NCI-H2107 treated with DMSO at 0.1 percent for 48 hours (cell line): ENCODE results near the gene TPM1.
"Not testable (repeated sequence)": the region's sequence is repeated elsewhere in the genome, so short reads cannot be mapped to it uniquely, and the experiment has no call there.

Experiments used
- DNase-seq: peaks from one replicate; lab custom pipeline; 2025; ENCODE audit not compliant: unreplicated experiment; lab: John Stamatoyannopoulos, UW

TPM1 gene

DNA sequence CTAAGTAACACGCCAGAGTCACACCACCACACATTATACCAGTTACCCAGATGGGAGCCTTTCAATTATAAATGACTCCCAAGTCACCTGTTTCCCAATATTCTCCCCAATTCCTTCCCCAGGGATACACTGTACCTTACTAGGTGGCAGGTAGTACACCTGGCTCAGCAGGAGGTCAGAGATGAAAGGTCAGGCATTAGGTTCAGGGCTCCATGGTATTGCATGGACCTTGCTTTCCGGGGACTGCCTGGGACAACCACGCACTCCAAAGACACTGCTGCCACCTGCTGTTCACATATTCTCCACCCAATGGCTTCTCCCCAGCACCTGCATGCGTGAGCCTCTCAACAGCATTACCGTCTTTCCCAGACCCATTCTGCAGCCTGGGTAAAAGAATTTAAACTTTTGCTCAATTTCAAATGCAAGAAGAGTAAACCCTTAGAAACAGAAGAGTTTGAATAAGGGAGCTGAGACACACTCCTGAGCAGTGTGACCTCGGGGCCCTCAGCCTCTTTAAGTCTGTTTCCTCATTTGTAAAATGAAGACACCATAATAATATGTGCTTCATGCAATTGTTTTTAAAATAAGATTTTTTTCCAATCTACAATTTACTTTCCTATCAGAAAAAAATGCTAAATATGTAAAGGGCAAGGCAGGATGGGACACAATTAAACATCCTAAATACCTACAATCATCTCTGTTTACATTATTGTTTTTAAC is 51.1 kb downstream of the TPM1 start:
- peak; percentile 50 for DNase-seq

DNA sequence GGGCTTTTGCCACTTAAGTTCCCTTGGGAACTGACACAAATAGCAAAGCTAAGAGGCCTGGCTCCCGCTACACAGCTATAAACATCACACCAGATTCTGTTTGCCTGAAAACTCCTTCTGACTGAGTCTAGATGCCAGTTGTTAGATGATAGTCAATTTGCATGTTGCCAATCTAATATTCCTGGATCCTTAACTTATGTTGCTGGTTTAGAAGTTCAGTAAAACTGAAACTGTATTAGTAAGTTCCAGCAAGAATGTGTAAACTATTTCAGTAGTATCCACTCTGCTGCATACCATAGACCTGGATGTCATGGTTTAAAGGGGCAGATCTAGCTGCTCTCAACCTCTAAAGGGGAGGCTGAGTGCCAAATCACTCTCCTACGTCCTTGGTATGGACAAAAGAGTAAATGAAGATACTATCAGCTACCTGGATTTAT is 52.0 kb downstream of the TPM1 start:
- peak; percentile 6 for DNase-seq

DNA sequence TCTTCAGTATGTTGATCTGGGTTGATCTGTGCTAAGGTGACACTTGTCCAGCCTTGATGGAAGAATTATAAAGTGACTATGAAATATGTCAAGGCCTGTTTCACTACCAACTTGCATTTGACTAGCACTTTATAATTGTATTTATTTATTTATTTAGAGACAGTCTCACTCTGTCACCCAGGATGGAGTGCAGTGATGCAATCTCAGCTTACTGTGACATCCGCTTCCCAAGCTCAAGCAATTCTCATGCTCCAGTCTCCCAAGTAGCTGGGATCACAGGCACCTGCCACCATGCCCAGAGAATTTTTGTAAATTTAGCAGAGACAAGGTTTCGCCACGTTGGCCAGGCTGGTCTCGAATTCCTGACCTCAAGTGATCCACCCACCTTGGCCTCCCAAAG is 53.6 kb downstream of the TPM1 start:
- DNase-seq: no peak

DNA sequence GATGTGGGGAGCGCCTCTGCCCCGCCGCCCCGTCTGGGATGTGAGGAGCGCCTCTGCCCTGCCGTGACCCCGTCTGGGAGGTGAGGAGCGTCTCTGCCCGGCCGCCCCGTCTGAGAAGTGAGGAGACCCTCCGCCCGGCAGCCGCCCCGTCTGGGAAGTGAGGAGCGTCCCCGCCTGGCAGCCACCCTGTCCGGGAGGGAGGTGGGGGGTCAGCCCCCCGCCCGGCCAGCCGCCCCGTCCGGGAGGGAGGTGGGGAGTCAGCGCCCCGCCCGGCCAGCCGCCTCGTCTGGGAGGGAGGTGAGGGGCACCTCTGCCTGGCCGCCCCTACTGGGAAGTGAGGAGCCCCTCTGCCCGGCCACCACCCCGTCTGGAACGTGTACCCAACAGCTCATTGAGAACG is 56.4 kb downstream of the TPM1 start:
- not testable (repeated sequence) for DNase-seq

DNA sequence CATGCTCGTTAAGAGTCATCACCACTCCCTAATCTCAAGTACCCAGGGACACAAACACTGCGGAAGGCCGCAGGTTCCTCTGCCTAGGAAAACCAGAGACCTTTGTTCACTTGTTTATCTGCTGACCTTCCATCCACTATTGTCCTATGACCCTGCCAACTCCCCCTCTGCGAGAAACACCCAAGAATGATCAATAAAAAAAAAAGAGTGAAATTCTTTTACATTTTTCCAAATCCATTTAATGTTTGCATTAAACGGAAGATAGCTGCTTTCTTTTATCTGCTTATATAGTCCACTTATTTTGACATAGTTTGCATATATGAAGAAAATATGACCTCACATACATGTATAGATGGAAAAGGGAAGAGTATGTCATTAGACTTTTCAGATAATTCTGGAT is 57.0 kb downstream of the TPM1 start:
- DNase-seq: not testable (repeated sequence)

DNA sequence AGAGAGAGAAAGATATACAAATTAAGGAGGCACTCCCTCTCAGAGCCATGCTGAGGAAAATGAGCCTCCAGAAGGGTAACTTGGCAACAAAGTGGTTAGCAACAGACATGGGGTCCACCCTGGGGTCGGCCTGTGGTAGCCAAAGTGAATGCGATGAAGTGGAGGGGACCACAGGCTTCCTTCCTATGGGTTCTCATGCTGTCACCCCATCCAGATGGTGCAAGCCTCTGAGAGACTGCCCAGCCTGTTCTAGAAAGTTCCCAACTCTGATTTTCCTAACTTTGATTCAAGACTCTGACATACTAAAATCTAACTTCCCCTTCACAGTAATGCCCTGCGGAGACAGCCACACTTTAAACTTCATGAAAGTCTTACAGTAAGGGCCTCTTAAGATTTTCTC is 60.9 kb downstream of the TPM1 start:
- DNase-seq: no peak

DNA sequence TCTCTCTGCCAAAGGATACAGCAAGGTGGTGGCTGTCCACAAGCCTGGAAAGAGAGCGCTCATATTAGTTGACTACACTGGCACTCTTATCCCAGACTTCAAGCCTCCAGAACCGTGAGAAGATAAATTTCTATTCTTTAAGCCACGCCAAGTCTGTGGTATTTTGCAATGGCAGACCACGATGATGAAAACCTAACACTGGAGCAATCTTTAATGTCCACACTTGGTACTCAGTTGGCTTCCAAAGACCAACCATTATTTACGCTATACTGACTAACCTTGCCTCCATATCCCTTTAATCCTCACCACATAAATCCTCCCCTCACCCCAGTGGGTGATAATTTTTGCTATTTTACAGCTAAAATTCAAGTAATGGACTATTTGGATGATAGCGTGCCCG is 62.2 kb downstream of the TPM1 start:
- DNase-seq: no peak

DNA sequence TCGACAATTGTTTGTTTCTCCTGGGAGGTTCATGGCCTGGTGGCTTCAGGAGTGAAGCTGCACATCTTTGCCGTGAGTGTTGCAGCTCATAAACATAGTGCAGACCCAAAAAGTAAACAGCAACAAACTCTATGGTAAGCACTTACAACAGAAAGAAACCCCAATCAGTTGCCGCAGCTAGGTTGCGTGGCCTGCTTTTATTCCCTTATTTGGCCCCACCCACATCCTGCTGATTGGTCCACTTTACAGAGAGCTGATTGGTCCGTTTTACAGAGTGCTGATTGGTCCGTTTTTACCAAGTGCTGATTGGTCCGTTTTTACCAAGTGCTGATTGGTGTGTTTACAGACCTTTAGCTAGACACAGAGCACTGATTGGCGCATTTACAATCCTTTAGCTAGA is 62.8 kb downstream of the TPM1 start:
- not testable (repeated sequence) for DNase-seq

DNA sequence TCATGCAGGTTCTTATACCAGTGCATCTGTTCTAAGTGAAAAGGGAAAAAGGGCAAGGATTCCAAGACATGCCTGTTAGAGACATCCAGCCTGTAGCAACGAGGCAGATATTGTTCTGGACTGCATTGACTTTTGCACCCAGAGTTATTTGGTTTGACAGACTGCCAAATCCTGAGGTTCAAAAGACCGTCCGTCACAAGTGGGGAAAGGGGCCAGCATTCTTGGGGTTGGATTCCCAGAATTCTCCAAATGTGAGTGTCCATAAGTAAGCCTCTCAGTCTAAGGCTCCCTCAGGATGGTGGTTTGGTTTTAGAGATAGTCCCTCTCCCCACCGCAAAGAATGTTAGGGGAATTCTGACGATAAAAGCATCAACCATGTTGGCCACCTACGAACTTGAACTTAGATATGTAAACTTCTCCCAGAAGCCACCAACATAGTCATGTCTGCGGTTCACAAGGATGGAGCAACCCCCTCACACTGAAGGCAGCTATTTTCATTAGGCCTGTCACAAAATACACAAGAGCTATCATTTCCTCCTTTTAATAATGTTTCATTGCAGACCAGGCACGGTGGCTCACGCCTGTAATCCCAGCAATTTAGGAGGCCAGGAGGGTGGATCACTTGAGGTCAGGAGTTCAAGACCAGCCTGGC is 65.5 kb downstream of the TPM1 start:
- DNase-seq: no peak

DNA sequence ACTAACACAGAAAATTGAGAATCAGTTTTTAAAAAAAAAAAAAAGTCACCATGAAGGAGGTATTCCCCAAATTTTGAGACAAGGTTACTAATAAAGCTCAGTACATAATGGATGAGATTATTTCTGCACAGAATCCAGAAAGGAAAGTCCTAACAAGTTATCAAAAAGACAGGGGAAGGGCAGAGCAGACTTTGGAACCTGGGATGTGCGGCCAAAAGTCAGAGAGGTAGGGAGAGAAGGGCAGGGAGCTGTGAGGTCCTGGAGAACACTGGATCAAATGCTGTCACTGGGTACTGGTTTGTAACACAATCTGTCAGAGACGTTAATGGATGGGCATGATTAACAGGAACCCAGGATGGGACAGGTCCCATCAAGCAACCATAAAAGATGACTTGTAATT is 67.0 kb downstream of the TPM1 start:
- DNase-seq: no peak

DNA sequence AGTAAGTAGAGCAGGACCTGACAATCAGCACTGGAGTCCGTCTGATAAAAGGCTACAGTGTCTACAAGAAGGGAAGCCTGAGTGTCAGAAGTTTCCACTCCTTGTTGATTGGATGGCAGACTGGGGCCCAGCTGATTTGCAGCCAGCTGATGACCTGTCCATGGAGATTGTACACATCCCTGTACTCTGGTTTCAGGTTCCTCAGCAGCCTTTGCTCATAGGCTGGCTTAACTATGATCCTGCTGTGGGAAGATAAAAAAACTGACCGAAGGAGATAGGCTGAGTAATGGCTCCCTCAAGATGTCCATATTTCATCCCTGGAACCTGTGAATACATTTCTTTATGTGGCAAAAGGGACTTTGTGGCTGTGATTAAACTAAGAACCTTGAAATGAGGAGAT is 67.4 kb downstream of the TPM1 start:
- DNase-seq: no peak

DNA sequence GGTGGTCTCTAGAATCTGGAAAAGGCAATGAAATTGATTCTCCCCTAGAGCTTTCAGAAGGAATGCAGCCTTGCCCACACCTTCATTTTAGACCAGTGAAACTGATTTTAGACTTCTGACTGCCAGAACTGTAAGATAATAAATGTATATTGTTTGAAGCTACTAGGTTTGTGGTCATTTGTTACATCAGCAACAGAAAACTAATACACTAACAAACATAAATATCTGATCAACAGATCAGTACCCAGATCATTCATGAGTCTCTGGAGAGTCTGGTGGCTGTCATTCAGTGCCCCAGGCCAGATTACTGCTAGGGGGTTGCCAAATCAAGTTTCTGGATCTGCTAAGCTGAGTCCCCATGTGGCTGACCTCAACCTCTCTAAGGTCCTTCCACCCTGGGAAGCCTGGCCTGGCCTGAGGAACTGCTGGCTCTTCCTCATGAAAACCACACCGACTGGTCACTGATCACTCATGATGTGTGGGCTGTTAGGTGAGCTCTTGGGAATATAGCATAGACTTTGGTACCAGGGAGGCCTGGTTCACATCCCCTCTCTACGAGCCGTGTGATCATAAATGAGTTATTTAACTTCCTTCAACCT is 68.0 kb downstream of the TPM1 start:
- no peak for DNase-seq

DNA sequence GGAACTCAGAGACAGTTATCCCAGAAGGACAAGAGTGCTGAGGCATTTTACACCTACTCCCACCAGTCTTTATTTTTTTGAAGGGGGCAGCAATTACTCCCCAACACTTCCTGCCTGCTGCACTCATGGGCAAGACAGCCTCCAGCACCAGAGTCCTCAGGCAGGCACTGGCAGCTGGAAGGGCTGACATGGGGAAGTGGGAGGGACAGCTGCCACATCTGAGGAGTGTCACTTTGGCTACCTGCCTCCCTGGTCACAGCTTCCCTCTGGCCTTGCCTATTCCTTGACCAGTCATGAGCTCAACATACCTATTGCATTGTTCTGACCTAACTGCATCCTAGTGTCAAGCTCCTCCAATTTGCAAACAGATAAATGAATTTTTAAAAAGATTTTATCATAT is 68.9 kb downstream of the TPM1 start:
- no peak for DNase-seq

DNA sequence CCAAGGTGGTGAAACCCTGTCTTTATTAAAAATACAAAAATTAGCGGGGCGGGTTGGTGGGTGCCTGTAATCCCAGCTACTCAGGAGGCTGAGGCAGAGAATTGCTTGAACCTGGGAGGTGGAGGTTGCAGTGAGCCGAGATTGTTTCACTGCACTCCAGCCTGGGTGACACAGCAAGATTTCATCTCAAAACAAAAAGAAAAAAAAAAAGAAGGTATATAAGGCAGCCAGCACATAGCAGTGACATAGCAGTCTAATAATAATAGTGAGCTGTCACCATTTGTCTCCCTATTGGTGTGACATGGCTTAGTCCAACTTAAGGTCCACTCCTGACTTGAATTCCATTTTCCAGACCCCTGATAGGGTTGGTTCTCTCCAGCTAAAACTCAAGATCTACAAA is 70.3 kb downstream of the TPM1 start:
- DNase-seq: no peak

DNA sequence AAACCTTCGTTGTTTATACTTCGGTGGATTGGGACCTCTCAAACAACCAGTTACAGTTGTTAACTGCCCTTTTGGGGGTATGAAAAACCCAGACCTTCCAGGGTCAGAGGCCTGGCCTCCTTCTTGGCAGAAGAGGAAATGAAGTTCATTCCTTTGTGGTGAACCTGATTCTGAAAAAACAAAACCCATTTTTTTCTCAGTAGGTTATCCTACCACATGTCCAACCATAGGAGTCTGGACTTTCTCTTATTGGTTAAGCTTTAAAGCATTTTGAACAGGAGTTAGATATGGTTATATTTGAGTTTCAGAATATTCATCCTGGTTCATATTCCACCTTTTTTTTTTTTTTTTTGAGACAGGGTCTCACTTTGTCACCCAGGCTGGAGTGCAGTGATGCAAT is 71.9 kb downstream of the TPM1 start:
- no peak for DNase-seq
